Smooth muscle cell (in vitro differentiated cells): Measurements from ENCODE around the gene GPRC5A. TPM values are rescaled to one million over a fixed set of nuclear protein-coding genes. Genes with fewer than 3 reads are reported as not detected.
A peak's percentile ranks its signal among the peaks of the same experiment; 100 is the strongest.
"Not testable (repeated sequence)": the region's sequence is repeated elsewhere in the genome, so short reads cannot be mapped to it uniquely, and the experiment has no call there.

ENCODE experiments used
- DNase-seq: peaks from one replicate; lab custom pipeline; 2025; ENCODE audit not compliant: unreplicated experiment; lab: John Stamatoyannopoulos, UW
- H2AFZ ChIP-seq: fragments of 200-600 bp; sonication (generic); 2 replicates; pipeline ENCODE4 v1.6.0; 2016; ENCODE audit warnings: antibody characterized with exemption, low read depth, mild to moderate bottlenecking
- H3F3A ChIP-seq: fragments of 200-600 bp; sonication (generic); 2 replicates; pipeline ENCODE4 v1.6.0; 2017; ENCODE audit warnings: antibody characterized with exemption, low read depth
- H3K27ac ChIP-seq: fragments of 200-600 bp; sonication (generic); 2 replicates; pipeline ENCODE4 v1.5.1; 2016; ENCODE audit warnings: low read depth, mild to moderate bottlenecking
- H3K27me3 ChIP-seq: fragments of 200-600 bp; sonication (generic); 2 replicates; pipeline ENCODE4 v1.6.1; 2016; ENCODE audit warnings: low read depth, mild to moderate bottlenecking
- H3K36me3 ChIP-seq: fragments of 200-600 bp; sonication (generic); 2 replicates; pipeline ENCODE4 v1.5.1; 2016; ENCODE audit warnings: low read depth
- H3K4me1 ChIP-seq: fragments of 200-600 bp; sonication (generic); 2 replicates; pipeline ENCODE4 v1.5.1; 2016; ENCODE audit warnings: low read depth
- H3K4me2 ChIP-seq: fragments of 200-600 bp; sonication (generic); 2 replicates; pipeline ENCODE4 v1.6.0; 2016; ENCODE audit warnings: mild to moderate bottlenecking
- H3K4me3 ChIP-seq: fragments of 200-600 bp; sonication (generic); 2 replicates; pipeline ENCODE4 v1.5.1; 2016; ENCODE audit warnings: mild to moderate bottlenecking
- H3K79me2 ChIP-seq: fragments of 200-600 bp; sonication (generic); 2 replicates; pipeline ENCODE4 v1.6.0; 2016; ENCODE audit warnings: low read depth, mild to moderate bottlenecking
- H3K9ac ChIP-seq: fragments of 200-600 bp; sonication (generic); 2 replicates; pipeline ENCODE4 v1.6.0; 2016; ENCODE audit warnings: low read depth
- H3K9me3 ChIP-seq: fragments of 200-600 bp; sonication (generic); replicated peaks from 2 replicates; pipeline ENCODE4 v1.5.1; 2016; ENCODE audit warnings: low read depth
- H4K20me1 ChIP-seq: fragments of 200-600 bp; sonication (generic); 2 replicates; pipeline ENCODE4 v1.6.0; 2016; ENCODE audit warnings: low read depth
- WGBS: methylation state at CpG from one replicate; pipeline ENCODE4 v1.1.7; 2016; ENCODE audit warnings: low lambda C conversion rate; 5-methylcytosine and 5-hydroxymethylcytosine counted together
- polyA plus RNA-seq: library from polyadenylated mRNA; unstranded; fragments of >200 nt; fragmentation: Nextera tagmentation; extraction: Ambion mirVana; gene quantifications from 2 replicates; pipeline ENCODE4 v1.2.1, GENCODE V29; 2016
- total RNA-seq: library from RNA; depleted of rRNA; stranded (reverse); fragments of >200 nt; gene quantifications from 2 replicates; pipeline ENCODE4 v1.2.3, GENCODE V29; 2014
- TF ChIP-seq, protein P1 (sequence below): fragments of 200-600 bp; sonication (generic); IDR thresholded peaks from 2 replicates; pipeline ENCODE4 v1.5.1; 2017; ENCODE audit warnings: borderline replicate concordance, mild to moderate bottlenecking, antibody characterized with exemption; ENCODE audit not compliant: insufficient read depth, poor library complexity, severe bottlenecking

The GPRC5A gene
- total and polyA plus RNA-seq, 2 experiments from 2014 or later = 13.6 to 39.2 TPM

DNA sequence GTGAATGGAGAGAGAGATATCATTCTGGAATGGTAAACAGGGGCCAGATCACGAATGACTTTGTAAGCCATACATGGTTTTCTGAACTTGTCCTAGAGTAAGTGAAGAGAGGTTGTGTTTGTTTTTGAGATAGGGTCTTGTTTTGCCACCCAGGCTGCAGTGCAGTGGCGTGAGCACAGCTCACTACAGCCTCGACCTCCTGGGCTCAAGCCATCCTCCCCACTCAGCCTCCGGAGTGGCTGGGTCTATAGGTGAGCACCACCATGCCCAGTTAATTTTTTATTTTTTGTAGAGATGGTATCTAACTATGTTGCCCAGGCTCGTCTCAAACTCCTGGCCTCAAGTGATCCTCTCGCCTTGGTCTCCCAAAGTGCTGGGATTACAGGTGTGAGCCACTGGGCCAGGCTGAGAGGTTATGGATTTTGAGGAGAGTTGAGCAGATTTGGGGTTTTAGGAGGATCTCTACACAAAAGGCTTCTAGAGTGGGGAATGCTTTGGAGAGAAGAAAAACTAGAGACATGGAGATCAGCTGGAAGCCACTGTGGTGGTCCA is 19.7 kb upstream of the GPRC5A start:
- no peaks in the 10 kb centered on the region for H3K36me3 ChIP-seq

DNA sequence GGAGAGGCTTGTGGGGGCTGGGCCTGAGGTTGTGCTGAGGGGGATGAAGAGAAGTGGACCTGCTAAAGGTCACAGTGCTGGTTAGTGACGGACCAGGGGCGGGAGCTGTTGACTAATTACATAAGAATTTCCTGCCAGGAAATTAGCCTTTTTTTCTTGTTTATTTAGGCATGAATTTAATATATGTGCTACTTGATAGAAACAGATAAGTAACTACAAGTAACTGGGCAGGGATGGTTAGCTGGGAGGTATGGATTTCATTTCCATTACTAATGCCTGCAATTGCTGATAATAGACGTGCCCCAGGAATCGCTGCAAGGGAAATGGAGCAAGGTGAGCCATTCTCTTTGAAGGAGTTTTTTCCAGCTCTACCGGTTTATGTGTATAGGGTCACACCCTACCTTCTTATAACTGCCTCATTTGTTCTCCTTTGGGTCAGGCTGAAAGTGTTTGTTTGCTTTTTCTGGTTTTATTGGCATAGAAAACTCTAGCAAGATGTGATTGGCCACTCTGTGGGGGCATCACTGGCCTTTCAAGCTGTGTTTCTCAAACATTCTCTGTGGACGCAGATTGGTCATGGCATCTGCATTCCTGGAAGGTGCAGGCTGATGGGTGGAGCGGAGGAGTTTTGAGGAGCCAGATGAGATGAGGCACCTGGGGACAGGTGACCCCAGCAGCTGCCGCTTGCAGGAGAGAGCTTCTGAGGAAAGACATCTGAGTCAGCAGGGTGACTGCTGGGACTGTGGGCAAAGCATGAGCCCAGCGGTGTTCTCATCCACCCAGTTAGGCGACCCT is 19.0 kb upstream of the GPRC5A start:
- TF ChIP-seq, protein P1, sequence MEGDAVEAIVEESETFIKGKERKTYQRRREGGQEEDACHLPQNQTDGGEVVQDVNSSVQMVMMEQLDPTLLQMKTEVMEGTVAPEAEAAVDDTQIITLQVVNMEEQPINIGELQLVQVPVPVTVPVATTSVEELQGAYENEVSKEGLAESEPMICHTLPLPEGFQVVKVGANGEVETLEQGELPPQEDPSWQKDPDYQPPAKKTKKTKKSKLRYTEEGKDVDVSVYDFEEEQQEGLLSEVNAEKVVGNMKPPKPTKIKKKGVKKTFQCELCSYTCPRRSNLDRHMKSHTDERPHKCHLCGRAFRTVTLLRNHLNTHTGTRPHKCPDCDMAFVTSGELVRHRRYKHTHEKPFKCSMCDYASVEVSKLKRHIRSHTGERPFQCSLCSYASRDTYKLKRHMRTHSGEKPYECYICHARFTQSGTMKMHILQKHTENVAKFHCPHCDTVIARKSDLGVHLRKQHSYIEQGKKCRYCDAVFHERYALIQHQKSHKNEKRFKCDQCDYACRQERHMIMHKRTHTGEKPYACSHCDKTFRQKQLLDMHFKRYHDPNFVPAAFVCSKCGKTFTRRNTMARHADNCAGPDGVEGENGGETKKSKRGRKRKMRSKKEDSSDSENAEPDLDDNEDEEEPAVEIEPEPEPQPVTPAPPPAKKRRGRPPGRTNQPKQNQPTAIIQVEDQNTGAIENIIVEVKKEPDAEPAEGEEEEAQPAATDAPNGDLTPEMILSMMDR = no peak
- H3K4me2 ChIP-seq = peak overlapping the region; percentile 50
- H2AFZ ChIP-seq = no peak overlapping the region
- H3K27ac ChIP-seq = peak overlapping the region; percentile 91
- H3F3A ChIP-seq = peaks cover 14% of the 10 kb centered on the region
- no peaks in the 10 kb centered on the region for H3K27me3 ChIP-seq
- WGBS = 26% methylated on average over 10 of the region's 10 CpGs
- no peak for DNase-seq
- no peaks in the 10 kb centered on the region for H3K36me3 ChIP-seq
- peak overlapping the region; percentile 56 for H3K9ac ChIP-seq
- H4K20me1 ChIP-seq = no peaks in the 10 kb centered on the region
- no peaks in the 10 kb centered on the region for H3K79me2 ChIP-seq
- no peak overlapping the region for H3K4me3 ChIP-seq
- peaks cover 12% of the 10 kb centered on the region for H3K4me1 ChIP-seq
- no peaks in the 10 kb centered on the region for H3K9me3 ChIP-seq

More for the DNA sequence above, 19.7 kb upstream of the GPRC5A start:
- TF ChIP-seq, protein P1 = no peak
- H3K9ac ChIP-seq = peak overlapping the region; percentile 56
- H4K20me1 ChIP-seq = no peaks in the 10 kb centered on the region
- H2AFZ ChIP-seq = no peak overlapping the region
- no peaks in the 10 kb centered on the region for H3K9me3 ChIP-seq
- no peaks in the 10 kb centered on the region for H3K79me2 ChIP-seq
- H3K4me2 ChIP-seq = peak overlapping the region; percentile 50
- H3K4me1 ChIP-seq = peaks cover 12% of the 10 kb centered on the region
- H3F3A ChIP-seq = peaks cover 14% of the 10 kb centered on the region
- no peak for DNase-seq
- WGBS = 75% methylated on average over 6 of the region's 6 CpGs
- no peak overlapping the region for H3K4me3 ChIP-seq
- no peaks in the 10 kb centered on the region for H3K27me3 ChIP-seq
- H3K27ac ChIP-seq = peak overlapping the region; percentile 91

DNA sequence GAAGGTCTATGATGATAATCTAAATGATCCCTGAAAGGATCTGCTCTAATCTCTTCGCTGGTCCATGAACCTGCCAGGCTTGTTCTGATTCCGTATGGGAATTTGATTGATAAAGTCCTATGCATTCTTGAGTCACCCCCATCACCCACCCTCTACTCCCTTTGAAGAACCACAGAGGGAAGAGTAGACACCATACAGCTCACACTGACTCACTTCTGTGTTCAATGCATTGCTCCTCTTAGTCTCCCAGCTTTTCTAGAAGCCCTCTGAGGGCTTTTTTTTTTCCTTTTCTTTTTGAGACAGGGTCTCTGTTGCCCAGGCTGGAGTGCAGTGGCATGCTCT is 18.5 kb upstream of the GPRC5A start:
- Histone ChIP-seq H4K20me1 (no peaks in the 10 kb centered on the region), H3K9me3 (no peaks in the 10 kb centered on the region), H3K36me3 (no peaks in the 10 kb centered on the region), H3K27ac (peak overlapping the region; percentile 91), H3K27me3 (no peaks in the 10 kb centered on the region), H3K79me2 (no peaks in the 10 kb centered on the region), H3F3A (peaks cover 14% of the 10 kb centered on the region), H3K9ac (peak overlapping the region; percentile 52), H2AFZ (no peak overlapping the region), H3K4me2 (peak overlapping the region; percentile 50), H3K4me3 (no peak overlapping the region), H3K4me1 (peaks cover 12% of the 10 kb centered on the region)
- TF ChIP-seq, protein P1 = no peak
- no peak for DNase-seq
- WGBS = 22% methylated on average over 2 of the region's 2 CpGs

DNA sequence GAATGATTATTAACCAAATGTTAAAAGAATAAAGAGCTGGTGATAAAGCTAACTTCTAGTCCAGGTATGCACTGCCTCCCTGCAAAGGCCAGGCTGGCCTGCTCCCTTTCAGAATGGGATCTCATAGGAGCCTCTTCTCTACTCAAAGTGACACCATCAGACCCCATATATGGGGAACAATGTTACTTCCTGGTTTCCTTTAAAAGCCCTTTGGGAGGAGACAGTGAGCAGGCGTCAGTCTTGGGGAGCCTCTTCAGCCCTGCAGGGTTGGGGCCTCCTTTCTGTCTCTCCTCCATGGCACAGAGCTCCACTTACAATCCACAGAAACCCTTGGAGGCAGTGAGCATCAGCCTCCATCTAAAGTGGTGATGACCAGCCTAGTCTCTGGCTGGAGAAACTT is 17.3 kb upstream of the GPRC5A start:
- no peaks in the 10 kb centered on the region for H3K27me3 ChIP-seq
- H3K4me1 ChIP-seq = peaks cover 12% of the 10 kb centered on the region
- no peaks in the 10 kb centered on the region for H3K9me3 ChIP-seq
- H3K36me3 ChIP-seq = no peaks in the 10 kb centered on the region
- WGBS = 95% methylated on average over 1 of the region's 1 CpG
- no peak overlapping the region for H3K9ac ChIP-seq
- H3K4me3 ChIP-seq = no peak overlapping the region
- H3K27ac ChIP-seq = peak overlapping the region; percentile 91
- H3K79me2 ChIP-seq = no peaks in the 10 kb centered on the region
- peaks cover 14% of the 10 kb centered on the region for H3F3A ChIP-seq
- no peak overlapping the region for H2AFZ ChIP-seq
- TF ChIP-seq, protein P1 = no peak
- no peaks in the 10 kb centered on the region for H4K20me1 ChIP-seq
- DNase-seq = no peak
- H3K4me2 ChIP-seq = no peak overlapping the region

DNA sequence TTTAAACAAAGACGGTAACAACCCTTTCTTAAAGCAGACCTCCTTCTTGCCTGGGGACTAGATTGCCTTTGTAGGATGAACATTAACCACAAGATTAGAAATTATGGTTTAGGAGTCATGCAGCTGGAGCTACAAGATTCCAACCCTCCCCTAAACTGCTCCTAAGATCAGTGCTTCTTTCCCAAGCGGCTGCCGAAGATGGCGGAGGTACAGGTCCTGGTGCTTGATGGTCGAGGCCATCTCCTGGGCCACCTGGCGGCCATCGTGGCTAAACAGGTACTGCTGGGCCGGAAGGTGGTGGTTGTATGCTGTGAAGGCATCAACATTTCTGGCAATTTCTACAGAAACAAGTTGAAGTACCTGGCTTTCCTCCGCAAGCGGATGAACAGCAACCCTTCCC is 16.1 kb upstream of the GPRC5A start:
- not testable (repeated sequence) for H2AFZ ChIP-seq, H3K9me3 ChIP-seq, H3K79me2 ChIP-seq, H3K9ac ChIP-seq, H3K4me2 ChIP-seq, DNase-seq, H4K20me1 ChIP-seq, H3K36me3 ChIP-seq, H3K4me3 ChIP-seq, H3K27me3 ChIP-seq
- Histone ChIP-seq H3F3A (peaks cover 14% of the 10 kb centered on the region), H3K27ac (peak overlapping the region; percentile 52), H3K4me1 (peaks cover 12% of the 10 kb centered on the region)
- 78% methylated on average over 10 of the region's 10 CpGs for WGBS
